Left renal pelvis (tissue), 4 donors: ENCODE data around the gene PBRM1. TPM values are rescaled to one million over a fixed set of nuclear protein-coding genes. Genes with fewer than 3 reads are reported as not detected.
A peak's percentile ranks its signal among the peaks of the same experiment; 100 is the strongest.
"Not testable (repeated sequence)": the region's sequence is repeated elsewhere in the genome, so short reads cannot be mapped to it uniquely, and the experiment has no call there.

Experiments used
- DNase-seq, 4 donors: peaks; one replicate each; pipeline ENCODE4 v3.0.0-alpha.2; 2013; ENCODE audit warnings: low read depth in 4 of 4, low spot score in 3 of 4
- polyA plus RNA-seq, 4 donors: library from polyadenylated mRNA; unstranded; fragments of 120-200 nt; gene quantifications; one replicate each; pipeline ENCODE4 v1.2.1, GENCODE V29; 2013; ENCODE audit not compliant: insufficient read length in 4 of 4

Gene PBRM1
- 10 to 100 TPM; 57.9 to 66.9 (median 61.1) TPM for polyA plus RNA-seq

DNA sequence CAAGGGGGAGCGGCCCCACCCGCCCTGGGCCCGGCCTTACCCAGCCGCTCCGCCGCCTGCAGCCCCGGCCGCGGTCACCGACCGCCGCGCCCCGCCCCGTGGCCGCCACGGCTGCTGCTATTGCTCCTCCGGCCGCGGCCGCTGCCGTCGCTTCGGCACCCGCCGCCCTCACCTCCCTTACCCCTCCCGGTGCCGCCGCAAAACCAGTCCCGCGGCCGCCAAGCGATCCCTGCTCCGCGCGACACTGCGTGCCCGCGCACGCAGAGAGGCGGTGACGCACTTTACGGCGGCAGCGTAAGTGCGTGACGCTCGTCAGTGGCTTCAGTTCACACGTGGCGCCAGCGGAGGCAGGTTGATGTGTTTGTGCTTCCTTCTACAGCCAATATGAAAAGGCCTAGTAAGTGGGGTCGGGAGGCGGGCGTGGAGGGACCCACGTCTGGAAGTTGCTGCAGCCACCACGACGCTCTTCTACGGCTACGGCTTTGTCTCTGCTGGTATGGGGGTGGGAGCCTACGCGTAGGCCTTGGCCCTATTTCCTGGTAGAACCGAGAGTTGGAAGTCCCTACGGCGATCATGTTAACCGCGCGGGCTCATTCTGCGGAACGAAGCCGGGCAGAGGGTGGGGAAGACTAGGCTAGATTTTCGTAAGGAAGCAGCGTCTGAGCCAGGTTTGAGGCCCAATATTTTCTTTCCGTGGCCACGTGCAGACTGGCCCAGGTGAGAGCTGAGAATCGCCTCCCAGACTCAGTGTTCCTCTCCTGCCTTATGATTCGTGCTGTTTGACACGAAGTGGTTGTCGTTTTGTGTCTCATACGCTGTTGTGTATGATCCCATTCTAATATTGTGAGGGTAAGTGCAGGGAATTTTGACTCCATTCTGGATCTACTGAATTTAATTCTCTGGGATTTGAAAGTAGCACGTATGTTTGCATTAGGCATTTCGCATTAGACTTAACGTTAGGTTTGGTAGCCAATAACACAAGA lies at the start of gene PBRM1, which contains the start of gene GNL3:
TSS of gene PBRM1 (minus strand) at position 205 of the 983 bp plus-strand sequence.
TSS of gene GNL3 (plus strand) at position 324 of the 983 bp plus-strand sequence. CDS start at position 385, 61 bp downstream.
- peak; percentile 84 to 92 (median 90) for DNase-seq

DNA sequence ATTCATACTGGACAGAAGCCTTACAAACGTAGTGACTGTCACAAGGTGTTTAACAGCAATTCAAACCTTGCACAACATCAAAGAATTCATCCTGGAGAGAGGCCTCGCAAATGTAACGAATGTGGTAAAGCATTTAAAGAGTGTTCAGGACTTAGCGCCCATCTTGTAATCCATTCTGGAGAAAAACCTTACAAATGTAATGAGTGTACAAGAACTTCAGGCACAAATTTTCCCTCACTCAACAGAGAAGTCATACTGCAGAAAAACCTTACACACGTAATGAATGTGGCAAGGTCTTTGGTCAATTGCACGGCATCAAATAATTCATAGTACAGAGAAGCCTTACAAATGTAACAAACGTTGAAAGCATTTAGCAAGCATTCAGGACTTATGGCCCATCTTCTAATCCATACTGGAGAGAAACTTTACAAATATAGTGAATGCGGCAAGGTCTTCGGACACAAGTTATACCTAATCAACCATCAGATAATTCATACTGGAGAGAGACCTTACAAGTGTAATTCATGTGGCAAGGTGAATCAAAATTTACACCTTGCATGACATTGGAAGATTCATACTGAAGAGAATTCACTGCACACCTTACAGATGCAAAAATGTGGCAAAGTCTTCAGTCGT lies 47.7 kb upstream of the PBRM1 start:
- DNase-seq: no peak

DNA sequence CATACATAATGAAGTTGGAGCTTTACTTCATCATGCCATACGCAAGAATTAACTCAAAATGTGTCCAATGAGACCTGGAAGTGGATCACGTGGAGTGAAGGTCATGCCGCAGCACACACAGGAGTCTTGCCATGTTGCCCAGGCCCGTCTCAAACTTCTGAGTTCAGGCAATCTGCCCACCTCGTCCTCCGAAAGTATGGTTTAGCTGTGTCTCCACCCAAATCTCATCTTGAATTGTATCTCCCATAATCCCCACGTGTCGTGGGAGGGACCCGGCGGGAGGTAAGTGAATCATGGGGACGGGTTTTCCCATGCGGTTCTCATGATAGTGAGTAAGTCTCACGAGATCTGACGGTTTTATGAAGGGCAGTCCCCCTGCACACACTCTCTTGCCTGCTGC lies 45.9 kb upstream of the PBRM1 start:
- no peak for DNase-seq

DNA sequence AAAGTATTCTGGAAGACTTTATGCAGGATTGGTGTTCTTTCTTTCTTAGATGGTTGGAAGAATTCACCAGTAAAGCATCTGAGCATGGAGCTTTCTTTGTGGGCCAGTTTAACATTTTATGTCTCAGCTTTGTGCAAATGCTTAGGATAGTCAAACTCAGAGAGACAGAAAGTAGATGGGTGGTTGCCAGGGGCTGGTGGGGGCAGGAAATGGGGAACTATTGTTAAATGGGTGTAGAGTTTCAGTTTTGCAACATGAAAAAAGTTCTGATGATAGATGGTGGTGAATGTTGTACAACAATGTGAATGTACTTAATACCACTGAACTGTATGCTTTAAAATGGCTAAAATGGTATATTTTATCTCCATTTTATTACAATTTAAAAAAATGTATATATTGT lies 45.0 kb upstream of the PBRM1 start:
- no peak for DNase-seq

DNA sequence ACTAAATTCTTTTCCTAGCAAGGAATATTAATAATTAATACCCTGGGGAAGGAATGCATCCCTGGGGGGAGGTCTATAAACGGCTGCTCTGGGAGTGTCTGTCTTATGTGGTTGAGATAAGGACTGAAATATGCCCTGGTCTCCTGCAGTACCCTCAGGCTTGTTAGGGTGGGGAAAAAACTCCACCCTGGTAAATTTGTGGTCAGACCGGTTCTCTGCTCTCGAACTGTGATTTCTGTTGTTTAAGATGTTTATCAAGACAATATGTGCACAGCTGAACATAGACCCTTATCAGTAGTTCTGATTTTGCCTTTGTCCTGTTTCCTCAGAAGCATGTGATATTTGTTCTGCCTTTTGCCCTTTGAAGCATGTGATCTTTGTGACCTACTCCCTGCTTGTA lies 43.0 kb upstream of the PBRM1 start:
- not testable (repeated sequence) for DNase-seq

DNA sequence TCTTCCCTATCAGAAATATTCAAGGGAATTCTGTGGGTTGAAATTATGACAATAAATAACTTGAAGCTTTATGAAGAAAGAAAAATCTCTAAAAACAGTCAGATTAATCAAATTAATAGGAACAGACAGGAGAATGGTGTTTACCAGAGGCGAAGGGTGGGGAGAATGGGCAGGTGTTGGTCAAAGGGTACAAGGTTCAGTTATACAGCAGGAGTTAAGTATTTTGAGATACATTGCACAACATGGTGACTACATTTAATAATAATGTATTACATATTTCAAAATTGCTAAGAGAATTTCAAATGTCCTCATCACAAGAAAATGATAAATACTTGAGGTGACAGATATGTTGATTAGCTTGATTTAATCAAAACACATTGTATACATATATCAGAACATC lies 38.8 kb upstream of the PBRM1 start:
- no peak for DNase-seq

DNA sequence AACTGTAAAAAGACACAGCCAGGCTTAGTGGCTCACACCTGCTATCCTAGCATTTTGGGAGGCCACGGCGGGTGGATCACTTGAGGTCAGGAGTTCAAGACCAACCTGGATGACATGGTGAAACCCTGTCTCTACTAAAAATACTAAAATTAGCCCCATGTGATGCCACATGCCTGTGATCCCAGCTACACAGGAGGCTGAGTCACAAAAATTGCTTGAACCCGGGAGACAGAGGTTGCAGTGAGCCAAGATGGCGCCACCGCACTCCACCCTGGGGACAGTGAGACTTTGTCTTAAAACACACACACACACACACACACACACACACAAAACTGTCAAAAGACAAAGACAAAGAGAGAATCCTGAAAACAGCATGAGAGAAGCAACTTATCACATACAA lies 38.2 kb upstream of the PBRM1 start:
- no peak for DNase-seq

DNA sequence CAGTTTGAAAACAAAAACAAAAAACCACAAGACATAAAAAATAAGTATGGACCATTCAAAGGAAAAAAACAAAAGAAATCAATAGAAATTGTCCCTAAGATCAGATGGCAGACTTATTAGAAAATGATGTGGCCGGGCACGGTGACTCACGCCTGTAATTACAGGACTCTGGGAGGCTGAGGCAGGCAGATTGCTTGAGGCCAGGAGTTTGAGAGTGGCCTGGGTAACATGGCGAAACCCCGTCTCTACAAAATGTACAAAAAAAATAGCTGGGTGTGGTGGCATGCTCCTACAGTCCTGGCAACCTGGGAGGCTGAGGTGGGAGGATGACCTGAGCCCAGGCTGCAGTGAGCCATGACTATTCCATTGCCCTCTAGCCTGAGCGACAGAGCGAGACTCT lies 36.8 kb upstream of the PBRM1 start:
- DNase-seq: no peak

DNA sequence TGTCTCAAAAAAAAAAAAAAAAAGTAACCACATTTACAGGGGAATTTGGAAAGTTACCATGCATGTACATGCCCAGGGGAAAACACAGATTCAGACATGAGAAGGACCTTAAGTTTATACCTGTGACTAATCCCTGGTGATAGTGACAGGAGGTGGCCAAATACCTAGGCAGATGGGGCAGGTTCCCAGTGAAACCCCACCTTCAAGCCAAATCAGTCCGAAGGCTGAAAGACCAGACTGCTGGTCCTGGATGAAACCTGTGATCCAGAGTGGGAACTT lies 36.0 kb upstream of the PBRM1 start:
- no peak for DNase-seq

DNA sequence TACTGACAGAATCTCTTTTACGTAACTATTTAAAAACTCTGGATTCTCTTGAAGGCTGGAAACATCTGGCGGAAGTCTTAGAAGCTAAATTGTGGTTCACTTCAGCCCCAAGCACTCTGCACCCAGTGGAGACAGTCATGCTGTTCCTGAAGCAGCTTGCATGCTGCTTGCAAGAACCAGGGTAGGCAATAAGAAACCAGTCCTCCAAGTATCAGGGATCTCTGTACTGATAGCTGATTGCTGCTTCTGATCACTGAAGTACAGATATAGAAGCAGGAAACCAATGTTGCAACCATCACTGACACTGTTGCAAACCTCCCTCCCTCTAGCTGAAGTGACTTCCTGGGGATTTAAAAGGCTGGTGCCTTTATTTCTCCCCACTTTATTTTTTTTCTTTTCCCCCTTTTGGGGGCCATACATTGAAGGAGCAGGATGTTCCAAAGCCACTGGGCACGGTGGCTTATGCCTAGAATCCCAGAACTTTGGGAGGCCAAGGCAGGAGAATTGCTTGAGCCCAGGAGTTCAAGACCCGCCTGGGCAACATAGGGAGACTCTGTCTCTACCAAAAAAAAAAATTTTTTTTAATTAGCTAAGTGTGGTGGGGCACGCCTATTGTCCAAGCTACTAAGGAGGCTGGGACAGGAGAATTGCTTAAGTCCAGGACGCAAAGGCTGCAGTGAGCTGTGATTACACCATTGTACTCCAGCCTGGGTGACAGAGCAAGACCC lies 35.5 kb upstream of the PBRM1 start:
- DNase-seq: no peak

DNA sequence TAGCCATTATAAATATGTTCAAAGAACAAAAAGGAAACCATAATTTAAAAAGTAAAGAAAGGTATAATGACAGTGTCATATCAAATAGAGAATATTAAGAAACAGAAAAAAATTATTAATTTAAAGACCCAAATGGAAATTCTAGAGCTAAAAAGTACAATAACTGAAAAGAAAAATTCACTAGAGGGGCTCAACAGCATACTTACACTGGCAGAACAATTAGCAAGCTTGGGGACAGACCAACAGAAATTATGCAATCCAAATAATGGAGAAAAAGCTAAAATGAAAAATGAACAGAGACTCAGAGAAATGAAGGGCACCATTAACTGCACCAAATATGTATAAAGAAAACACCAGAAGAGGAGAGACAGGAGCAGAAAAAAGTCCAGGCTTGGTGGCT lies 33.9 kb upstream of the PBRM1 start:
- DNase-seq: no peak

DNA sequence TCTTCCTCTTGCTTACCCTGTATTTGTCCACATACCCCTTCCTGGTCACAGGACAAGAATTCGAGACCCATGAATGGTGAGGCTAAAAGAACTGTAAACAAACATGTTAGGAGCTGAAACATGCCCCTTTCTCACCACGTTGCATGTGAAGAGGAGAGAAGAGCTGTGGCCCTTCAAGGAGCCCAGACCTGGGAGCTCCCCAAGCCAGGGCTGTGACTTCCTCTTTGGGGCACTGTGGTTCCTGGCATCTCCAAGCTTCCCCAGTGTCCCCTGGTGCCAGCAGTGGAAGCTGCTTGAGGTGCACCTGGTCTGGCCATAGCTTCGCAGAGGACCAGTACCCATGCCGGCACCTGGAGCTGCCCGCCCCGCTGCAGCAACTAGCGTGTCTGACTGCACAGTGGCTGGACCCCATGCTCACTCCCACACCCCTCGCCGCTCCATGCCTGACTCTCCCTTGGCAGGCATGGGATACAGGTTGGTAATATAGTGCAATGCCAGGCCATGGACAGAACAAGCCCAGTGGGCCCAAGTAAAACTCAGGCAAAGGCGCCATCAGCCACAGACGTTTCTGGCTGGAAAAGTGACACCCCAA lies 30.1 kb upstream of the PBRM1 start:
- DNase-seq: no peak

DNA sequence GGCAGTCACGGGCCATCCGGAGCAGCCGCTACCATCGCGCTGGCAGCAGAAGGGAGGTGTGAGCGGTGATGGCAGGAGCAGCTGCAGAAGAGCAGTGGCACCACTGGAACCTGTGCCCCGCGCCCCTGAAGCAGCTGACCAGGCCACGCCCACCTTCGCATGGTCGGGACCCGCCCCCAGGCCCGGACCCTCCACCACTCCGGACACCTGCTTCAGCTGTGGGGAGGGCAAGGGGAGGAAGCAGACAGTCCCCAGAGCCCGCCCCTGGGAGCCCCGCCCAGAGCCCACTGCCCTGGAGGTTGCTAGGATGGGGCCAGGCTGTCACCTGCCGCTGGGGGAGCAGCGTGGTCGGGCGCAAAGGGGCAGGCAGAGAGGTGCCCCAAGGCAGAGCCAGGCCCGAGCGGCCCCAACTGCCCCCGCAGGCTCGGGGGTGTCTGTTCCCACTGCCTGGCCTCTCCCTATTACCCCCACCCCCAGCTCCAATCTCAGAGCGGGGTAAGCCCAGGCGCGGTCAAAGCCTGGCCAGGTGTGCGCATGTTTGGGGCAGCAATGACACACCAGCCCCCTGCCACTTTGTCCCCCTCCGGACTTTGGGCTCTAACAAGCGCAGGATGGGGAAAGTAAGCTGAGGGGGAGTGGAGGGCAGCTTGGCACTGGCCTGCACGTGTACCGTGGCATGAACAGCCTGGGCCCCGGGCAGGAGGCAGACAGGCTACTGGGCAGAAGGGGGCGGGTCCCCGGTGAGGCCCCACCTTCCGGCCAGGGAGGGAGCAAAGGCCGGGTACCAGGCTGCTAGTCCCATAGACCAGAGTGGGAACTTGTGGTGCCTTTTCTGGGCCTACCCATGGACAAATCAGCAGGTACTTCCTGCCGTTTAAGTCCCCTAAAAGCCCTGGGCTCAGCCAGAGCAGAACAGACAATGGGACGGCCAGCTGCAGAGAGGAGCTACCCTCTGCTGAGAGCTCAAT lies 28.9 kb upstream of the PBRM1 start:
- DNase-seq: no peak

DNA sequence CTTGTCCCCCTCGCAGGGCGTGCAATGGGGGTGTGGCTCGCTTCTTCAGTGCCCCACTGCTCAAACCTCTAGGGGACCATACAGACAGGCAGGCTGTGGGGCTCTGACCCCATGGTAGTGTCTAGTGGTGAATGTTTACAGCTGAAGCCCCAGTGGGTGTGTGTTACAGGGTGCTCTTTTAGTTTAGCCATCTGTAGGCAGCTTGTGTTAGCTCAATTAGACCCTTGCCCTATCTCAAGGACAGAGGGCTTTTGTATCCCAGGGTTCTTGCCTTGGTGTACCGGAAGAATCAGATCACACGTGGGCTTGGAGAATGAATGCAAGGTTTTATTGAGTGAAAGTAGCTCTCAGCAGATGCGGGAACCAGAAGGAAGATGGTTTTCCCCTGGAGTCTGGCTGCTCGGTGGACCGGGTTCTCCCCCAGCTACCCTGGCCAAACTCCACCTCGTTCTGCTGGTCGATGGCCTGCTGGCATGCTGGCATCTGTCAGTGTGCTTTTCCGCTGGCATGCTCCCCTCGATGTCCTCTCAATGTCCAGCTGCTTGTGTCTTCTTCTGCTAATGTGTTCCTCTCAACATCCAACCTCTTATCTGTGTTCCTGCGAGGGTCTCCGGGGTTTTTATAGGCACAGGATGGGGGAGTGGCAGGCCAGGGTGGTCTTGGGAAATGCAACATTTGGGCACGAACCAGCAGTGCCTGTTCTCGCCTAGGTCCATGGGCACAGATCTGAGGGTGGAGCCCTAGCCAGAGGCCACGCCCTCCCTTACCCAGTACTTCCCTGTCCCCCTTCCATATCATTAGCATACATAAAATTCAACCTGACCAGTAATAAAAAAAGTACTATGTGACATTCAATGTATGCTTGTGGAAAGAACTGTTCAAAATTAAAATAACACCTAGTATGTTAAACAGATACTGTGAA lies 26.8 kb upstream of the PBRM1 start:
- DNase-seq: no peak

DNA sequence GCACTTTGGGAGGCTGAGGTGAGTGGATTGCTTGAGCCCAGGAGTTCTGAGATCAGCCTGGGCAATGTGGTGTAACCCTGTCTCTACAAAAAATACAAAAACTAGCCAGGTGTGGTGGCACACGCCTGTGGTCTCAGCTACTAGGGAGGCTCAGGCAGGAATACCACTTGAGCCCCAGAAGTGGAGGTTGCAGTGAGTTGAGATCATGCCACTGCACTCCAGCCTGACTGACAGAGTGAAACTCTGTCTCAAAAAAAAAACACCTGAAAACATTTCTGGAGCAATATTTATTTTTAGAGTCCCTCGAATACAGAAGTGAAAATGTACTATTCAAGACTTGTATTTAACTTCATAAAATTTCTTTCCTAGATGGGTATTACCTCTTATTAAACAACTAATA lies 24.8 kb upstream of the PBRM1 start:
- no peak for DNase-seq

DNA sequence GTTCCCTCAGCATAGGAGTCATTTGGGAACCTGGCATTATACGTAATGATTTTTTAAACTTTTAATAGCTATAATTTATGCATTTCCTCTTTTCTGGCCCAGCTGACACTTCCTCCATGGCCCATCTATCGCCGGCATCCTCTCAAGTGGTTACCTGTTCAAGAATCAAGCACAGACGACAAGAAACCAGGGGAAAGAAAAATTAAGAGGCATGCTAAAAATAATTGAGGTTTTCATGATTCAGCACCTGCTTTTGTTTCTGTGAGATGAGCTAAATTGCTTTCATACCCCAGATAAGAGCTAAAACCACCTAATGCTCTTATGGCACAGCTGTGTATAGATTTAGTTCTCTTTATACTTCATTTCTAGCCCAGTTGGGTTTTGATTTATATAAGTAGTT lies 21.9 kb upstream of the PBRM1 start:
- no peak for DNase-seq

DNA sequence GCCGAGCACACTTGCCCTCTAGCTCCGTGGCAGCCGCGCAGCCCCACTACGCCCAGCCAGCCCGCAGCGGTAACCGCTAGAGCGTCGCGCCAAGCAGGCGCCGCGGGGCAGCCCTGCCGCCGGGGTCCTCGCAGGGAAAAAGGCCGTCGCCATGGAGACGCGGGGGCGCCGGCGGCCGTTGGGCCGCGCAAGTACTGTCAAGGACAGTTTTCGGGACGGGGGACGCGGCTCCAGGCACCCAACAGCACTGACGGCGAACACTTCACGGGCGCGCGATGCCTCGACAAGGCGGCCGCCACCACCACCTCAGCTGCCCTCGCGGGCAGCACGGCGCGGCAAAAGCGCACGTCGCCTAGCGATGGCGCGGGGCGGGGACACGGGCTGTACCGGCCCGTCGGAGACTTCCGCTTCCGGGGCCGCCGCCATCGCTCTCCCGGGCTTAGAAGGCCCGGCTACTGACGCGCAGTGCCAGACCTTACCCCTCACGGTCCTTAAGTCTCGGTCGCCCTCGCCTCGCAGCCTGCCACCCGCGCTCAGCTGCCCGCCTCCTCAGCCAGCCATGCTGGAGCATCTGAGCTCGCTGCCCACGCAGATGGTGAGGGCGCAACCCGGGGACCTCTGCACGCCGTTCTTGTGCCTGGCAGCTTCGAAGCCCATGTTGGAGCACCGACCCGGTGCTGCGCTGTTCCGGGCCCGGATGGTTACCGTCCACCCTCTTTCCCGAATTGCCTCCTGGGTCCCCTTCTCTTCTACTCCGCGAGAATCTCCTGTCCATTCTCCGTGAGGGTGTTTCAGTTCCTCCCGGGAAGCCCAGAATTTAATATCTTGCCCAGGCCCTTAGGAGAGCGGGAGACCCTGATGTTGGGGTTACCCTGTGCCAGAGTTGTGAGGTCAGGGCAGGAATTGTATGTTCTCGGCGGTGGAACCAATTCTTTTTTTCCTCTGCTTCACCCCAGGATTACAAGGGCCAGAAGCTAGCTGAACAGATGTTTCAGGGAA lies 20.3 kb upstream of the PBRM1 start, which contains the start of the genes GLT8D1 and SPCS1:
TSS of gene GLT8D1 (minus strand) at position 104 of the 999 bp plus-strand sequence. CDS start 5,331 bp downstream, outside the sequence.
TSS of gene SPCS1 (plus strand) at position 419 of the 999 bp plus-strand sequence. CDS start at position 560, 141 bp downstream.
- DNase-seq: peak; percentile 75 to 82 (median 77)

DNA sequence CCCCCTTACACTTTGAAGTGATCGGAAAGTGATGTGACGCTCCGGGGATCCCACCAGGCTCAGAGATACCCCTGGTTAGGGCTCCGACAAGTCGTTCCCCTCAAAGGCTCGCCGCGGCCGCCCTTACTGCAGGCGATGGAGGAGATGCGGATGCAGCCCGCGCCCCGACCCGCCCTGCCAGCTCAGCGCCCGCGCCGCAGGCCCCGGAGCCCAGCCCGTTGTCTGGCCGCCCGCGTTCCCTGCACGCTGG lies 19.6 kb upstream of the PBRM1 start:
- no peak for DNase-seq
